CD14-positive monocyte (primary cell): ENCODE results near the gene SIGLEC1. TPM values are rescaled to one million over a fixed set of nuclear protein-coding genes. Genes with fewer than 3 reads are reported as not detected.

ENCODE experiments used
- DNase-seq, 3 donors: peaks; one replicate each; pipeline ENCODE4 v3.0.0-alpha.2; 2011 to 2022
- H2AFZ ChIP-seq: 2 replicates; pipeline ENCODE4 v1.6.0; 2012; ENCODE audit warnings: mild to moderate bottlenecking, low read depth, low read length, inconsistent platforms; ENCODE audit not compliant: insufficient read depth, poor library complexity, severe bottlenecking
- H3K27ac ChIP-seq, 2 donors: 1 replicate in 1 of 2; 2 replicates in 1 of 2; pipeline ENCODE4 v1.5.1; 2012 to 2013; ENCODE audit warnings: low read length in 2 of 2, control low read depth in 1 of 2, inconsistent platforms in 1 of 2, low read depth in 1 of 2, mild to moderate bottlenecking in 1 of 2
- H3K27me3 ChIP-seq, 2 donors: one replicate each; pipeline versions ENCODE4 v1.6.0 to v1.6.1; 2011 to 2013; ENCODE audit warnings: low read length in 2 of 2; ENCODE audit not compliant: control insufficient read depth in 2 of 2, insufficient read depth in 2 of 2
- H3K36me3 ChIP-seq, 2 donors: replicated peaks in 1 of 2; 1 replicate in 1 of 2; 2 replicates in 1 of 2; pipeline versions ENCODE4 v1.5.1 to v1.6.1; 2012 to 2013; ENCODE audit warnings: low read length in 2 of 2, control low read depth in 1 of 2, inconsistent platforms in 1 of 2, mild to moderate bottlenecking in 1 of 2; ENCODE audit not compliant: insufficient read depth in 2 of 2, control insufficient read depth in 1 of 2
- H3K4me1 ChIP-seq, 2 donors: 1 replicate in 1 of 2; 2 replicates in 1 of 2; pipeline versions ENCODE4 v1.5.1 to v1.6.1; 2012 to 2013; ENCODE audit warnings: low read length in 2 of 2, control low read depth in 1 of 2, inconsistent platforms in 1 of 2, mild to moderate bottlenecking in 1 of 2, moderate library complexity in 1 of 2; ENCODE audit not compliant: insufficient read depth in 2 of 2, control insufficient read depth in 1 of 2
- H3K4me2 ChIP-seq: replicated peaks from 2 replicates; pipeline ENCODE3; 2012; ENCODE audit warnings: low read length, moderate library complexity, mild to moderate bottlenecking; ENCODE audit not compliant: poor library complexity, severe bottlenecking; ENCODE audit errors: extremely low read depth
- H3K4me3 ChIP-seq, 3 experiments: fragments of 200-600 bp in 1 of 3; sonication (generic) in 1 of 3; replicated peaks in 1 of 3; 1 replicate in 2 of 3; 2 replicates in 1 of 3; pipeline ENCODE4 v1.5.1; 2011 to 2013; ENCODE audit warnings: low read length in 3 of 3, mild to moderate bottlenecking in 3 of 3, control low read depth in 2 of 3, low read depth in 2 of 3, inconsistent platforms in 1 of 3, moderate library complexity in 1 of 3
- H3K79me2 ChIP-seq: 2 replicates; pipeline ENCODE4 v1.6.0; 2012; ENCODE audit warnings: mild to moderate bottlenecking, control low read depth, inconsistent platforms, low read length, moderate library complexity; ENCODE audit not compliant: insufficient read depth
- H3K9ac ChIP-seq: 2 replicates; pipeline ENCODE4 v1.6.0; 2017; ENCODE audit warnings: low read length, mild to moderate bottlenecking; ENCODE audit not compliant: insufficient read depth, poor library complexity, severe bottlenecking
- H3K9me3 ChIP-seq, 2 donors: replicated peaks in 1 of 2; 1 replicate in 1 of 2; 2 replicates in 1 of 2; pipeline versions ENCODE4 v1.5.1 to v1.6.1; 2012 to 2013; ENCODE audit warnings: low read length in 2 of 2, control low read depth in 1 of 2; ENCODE audit not compliant: control insufficient read depth in 1 of 2, insufficient read depth in 1 of 2
- H4K20me1 ChIP-seq: 2 replicates; pipeline ENCODE4 v1.6.0; 2012; ENCODE audit warnings: mild to moderate bottlenecking, low read length, control low read depth, moderate library complexity; ENCODE audit not compliant: insufficient read depth
- H3K27ac Mint-ChIP-seq, 7 donors: one replicate each; pipeline ENCODE4 v1.8.0; 2020; ENCODE audit warnings: mild to moderate bottlenecking in 7 of 7, mixed read lengths in 7 of 7, moderate library complexity in 6 of 7, inconsistent platforms in 2 of 7
- H3K27me3 Mint-ChIP-seq, 3 donors: one replicate each; pipeline ENCODE4 v1.8.0; 2021 to 2022; ENCODE audit warnings: low read depth in 3 of 3, mild to moderate bottlenecking in 3 of 3, mixed read lengths in 3 of 3, moderate library complexity in 3 of 3, inconsistent platforms in 1 of 3
- H3K36me3 Mint-ChIP-seq, 2 donors: one replicate each; pipeline ENCODE4 v1.8.0; 2020; ENCODE audit warnings: mixed read lengths in 2 of 2, inconsistent platforms in 1 of 2, mild to moderate bottlenecking in 1 of 2
- H3K4me1 Mint-ChIP-seq: one replicate; pipeline ENCODE4 v1.8.0; 2020; ENCODE audit warnings: mild to moderate bottlenecking, mixed read lengths
- H3K4me3 Mint-ChIP-seq, 2 donors: one replicate each; pipeline ENCODE4 v1.8.0; 2020; ENCODE audit warnings: mild to moderate bottlenecking in 2 of 2, mixed read lengths in 2 of 2, moderate library complexity in 1 of 2
- H3K9me3 Mint-ChIP-seq, 7 donors: one replicate each; pipeline ENCODE4 v1.8.0; 2020 to 2022; ENCODE audit warnings: mixed read lengths in 7 of 7, mild to moderate bottlenecking in 6 of 7, moderate library complexity in 6 of 7, inconsistent platforms in 2 of 7
- WGBS: methylation state at CpG from one replicate; pipeline ENCODE4 v1.1.5; 2013; ENCODE audit warnings: missing lambda C conversion rate; ENCODE audit not compliant: insufficient coverage; 5-methylcytosine and 5-hydroxymethylcytosine counted together
- intact Hi-C, 2 donors: fragments of 100-400 bp; cut with micrococcal nuclease; formaldehyde crosslinking; loops; one replicate each; pipeline versions ENCODE4 v1.15.0 to v1.15.1; 2023
- polyA plus RNA-seq, 3 donors: library from polyadenylated mRNA; depleted of rRNA in 1 of 3; unstranded in 2 of 3; stranded (reverse) in 1 of 3; fragments of 300-500 nt in 2 of 3; fragments of >200 nt in 1 of 3; fragmentation: Illumina TruSeq in 2 of 3; gene quantifications; 1 replicate in 2 of 3; 2 replicates in 1 of 3; pipeline ENCODE4 v1.2.3, GENCODE V29; 2012 to 2021
- TF ChIP-seq, protein P1 (sequence below): fragments of 200-600 bp; IDR thresholded peaks from one replicate; pipeline ENCODE4 v1.8.0; 2022; ENCODE audit warnings: antibody characterized with exemption, mild to moderate bottlenecking

SIGLEC1 gene
- polyA plus RNA-seq, 3 donors: 1.6 to 23.5 (median 2.5) TPM

DNA sequence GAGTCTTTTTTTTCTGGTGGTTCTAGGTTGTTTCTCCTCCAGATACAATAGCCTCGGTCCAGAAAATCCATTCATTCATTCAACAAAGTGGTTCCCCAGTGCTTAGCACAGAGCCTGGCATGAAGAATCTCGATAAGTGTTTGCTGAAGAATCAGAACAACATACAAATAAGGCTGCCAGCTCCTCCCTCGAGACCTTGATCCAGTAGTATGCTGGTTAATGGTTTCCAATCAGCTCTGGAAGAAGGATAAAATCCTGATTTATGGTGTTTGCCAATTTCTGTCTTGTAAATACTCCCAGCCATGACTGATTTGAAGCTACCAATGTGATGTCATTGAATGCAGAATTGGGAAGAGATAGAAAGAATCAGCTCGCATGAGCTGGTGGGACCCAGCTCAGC is 23.4 kb upstream of the SIGLEC1 start:
- H3K4me1 Mint-ChIP-seq: peaks cover 5% of the 10 kb centered on the region
- no peak overlapping the region for H3K27ac Mint-ChIP-seq
- Histone ChIP-seq H3K9ac (no peak overlapping the region), H3K4me2 (no peak overlapping the region), H3K27ac (no peak overlapping the region), H3K79me2 (no peaks in the 10 kb centered on the region), H3K4me1 (no peaks in the 10 kb centered on the region), H3K27me3 (peaks cover 0 to 26% of the 10 kb centered on the region in 2 donors), H2AFZ (no peak overlapping the region), H3K4me3 (no peak overlapping the region), H4K20me1 (no peaks in the 10 kb centered on the region), H3K36me3 (no peaks in the 10 kb centered on the region), H3K9me3 (peaks cover 0 to 4% of the 10 kb centered on the region in 2 donors)
- intact Hi-C loops: no loop called here
- H3K27me3 Mint-ChIP-seq: peaks cover 28 to 39% (median 36%) of the 10 kb centered on the region in 3 donors
- TF ChIP-seq, protein P1, sequence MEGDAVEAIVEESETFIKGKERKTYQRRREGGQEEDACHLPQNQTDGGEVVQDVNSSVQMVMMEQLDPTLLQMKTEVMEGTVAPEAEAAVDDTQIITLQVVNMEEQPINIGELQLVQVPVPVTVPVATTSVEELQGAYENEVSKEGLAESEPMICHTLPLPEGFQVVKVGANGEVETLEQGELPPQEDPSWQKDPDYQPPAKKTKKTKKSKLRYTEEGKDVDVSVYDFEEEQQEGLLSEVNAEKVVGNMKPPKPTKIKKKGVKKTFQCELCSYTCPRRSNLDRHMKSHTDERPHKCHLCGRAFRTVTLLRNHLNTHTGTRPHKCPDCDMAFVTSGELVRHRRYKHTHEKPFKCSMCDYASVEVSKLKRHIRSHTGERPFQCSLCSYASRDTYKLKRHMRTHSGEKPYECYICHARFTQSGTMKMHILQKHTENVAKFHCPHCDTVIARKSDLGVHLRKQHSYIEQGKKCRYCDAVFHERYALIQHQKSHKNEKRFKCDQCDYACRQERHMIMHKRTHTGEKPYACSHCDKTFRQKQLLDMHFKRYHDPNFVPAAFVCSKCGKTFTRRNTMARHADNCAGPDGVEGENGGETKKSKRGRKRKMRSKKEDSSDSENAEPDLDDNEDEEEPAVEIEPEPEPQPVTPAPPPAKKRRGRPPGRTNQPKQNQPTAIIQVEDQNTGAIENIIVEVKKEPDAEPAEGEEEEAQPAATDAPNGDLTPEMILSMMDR: no peak
- WGBS: no CpG with 5 or more reads among the region's 4 CpGs
- no peaks in the 10 kb centered on the region for H3K36me3 Mint-ChIP-seq
- no peak for DNase-seq
- peaks cover 0 to 5% (median 0%) of the 10 kb centered on the region in 7 donors for H3K9me3 Mint-ChIP-seq
- no peak overlapping the region for H3K4me3 Mint-ChIP-seq

DNA sequence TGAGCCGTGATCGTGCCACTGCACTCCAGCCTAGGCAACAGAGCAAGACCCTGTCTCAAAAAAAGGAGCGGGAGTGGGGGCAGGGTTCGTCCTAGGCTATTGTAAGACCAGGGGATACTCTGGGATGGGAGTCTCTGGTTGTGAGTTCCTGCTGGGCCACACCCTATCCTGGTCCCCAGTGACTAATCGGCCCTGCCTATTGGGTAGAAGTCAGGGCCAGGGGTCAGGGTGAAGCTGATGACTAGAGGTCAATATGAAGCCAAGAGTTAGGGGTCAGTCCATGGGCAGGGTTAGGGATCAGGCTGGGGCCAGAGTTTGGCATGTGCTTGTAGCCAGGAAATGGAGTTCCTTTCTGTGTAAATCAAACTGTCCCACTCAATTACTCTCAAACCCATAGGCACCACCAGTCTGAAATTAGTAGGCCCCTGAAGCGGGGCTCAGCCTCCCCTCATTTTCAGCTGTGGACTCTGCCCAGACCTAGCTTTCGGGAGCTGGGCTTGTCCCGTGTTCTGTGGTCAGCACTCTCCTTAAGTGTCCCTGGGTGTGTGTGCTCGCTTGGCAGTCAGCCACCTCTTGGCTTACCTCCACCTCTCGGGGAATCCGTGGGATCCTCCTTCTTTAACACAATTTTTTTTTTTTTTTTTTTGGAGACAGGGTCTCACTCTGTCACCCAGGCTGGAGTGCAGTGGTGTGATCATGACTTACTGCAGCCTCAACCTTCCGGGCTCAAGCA is 21.9 kb upstream of the SIGLEC1 start:
- no peak for DNase-seq
- H3K4me3 Mint-ChIP-seq: no peak overlapping the region
- 92% methylated on average over 8 of the region's 12 CpGs for WGBS
- H3K79me2 ChIP-seq: no peaks in the 10 kb centered on the region
- H3K36me3 ChIP-seq: no peaks in the 10 kb centered on the region
- peaks cover 0 to 4% of the 10 kb centered on the region in 2 donors for H3K9me3 ChIP-seq
- intact Hi-C loops: no loop called here
- peaks cover 0 to 31% of the 10 kb centered on the region in 2 donors for H3K27me3 ChIP-seq
- no peak overlapping the region for H2AFZ ChIP-seq
- H4K20me1 ChIP-seq: no peaks in the 10 kb centered on the region
- H3K27ac ChIP-seq: no peak overlapping the region
- TF ChIP-seq, protein P1: no peak
- no peak overlapping the region for H3K9ac ChIP-seq
- no peaks in the 10 kb centered on the region for H3K4me1 ChIP-seq
- H3K4me2 ChIP-seq: no peak overlapping the region
- H3K4me3 ChIP-seq: no peak overlapping the region
- H3K4me1 Mint-ChIP-seq: peaks cover 10% of the 10 kb centered on the region
- H3K27me3 Mint-ChIP-seq: peaks cover 35 to 42% (median 41%) of the 10 kb centered on the region in 3 donors
- H3K27ac Mint-ChIP-seq: peak overlapping the region in 1 of 7 donors; percentile 25
- H3K9me3 Mint-ChIP-seq: peaks cover 0 to 5% (median 0%) of the 10 kb centered on the region in 7 donors
- no peaks in the 10 kb centered on the region for H3K36me3 Mint-ChIP-seq
